ENCODE measurements around the gene UGGT1.

DNA sequence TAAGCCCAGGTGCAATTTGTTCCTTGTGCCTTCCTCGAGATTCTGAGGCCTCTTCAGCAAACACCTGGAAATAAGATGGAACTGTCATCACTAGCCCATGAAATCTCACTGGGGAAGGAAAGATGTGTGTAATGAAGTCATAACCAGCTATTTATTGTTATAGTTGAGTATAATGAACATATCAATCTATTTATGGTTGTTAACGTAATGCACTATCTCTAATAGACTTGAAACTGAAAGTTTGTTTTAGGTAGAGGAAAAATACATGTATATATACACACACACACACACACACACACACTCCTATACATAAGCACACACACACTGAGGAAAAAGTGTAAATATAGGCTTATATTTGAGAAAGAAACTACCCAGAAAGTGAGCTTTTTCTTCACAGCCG lies 62.8 kb downstream of the UGGT1 start:
- TF ChIP-seq, protein P1, sequence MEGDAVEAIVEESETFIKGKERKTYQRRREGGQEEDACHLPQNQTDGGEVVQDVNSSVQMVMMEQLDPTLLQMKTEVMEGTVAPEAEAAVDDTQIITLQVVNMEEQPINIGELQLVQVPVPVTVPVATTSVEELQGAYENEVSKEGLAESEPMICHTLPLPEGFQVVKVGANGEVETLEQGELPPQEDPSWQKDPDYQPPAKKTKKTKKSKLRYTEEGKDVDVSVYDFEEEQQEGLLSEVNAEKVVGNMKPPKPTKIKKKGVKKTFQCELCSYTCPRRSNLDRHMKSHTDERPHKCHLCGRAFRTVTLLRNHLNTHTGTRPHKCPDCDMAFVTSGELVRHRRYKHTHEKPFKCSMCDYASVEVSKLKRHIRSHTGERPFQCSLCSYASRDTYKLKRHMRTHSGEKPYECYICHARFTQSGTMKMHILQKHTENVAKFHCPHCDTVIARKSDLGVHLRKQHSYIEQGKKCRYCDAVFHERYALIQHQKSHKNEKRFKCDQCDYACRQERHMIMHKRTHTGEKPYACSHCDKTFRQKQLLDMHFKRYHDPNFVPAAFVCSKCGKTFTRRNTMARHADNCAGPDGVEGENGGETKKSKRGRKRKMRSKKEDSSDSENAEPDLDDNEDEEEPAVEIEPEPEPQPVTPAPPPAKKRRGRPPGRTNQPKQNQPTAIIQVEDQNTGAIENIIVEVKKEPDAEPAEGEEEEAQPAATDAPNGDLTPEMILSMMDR (IDR thresholded peaks at IDR 0.05; ENCODE audit: extremely low read depth in 1 of 2, insufficient read depth in 1 of 2, low read depth in 1 of 2, low read length in 2 of 2): no peak
- TF ChIP-seq MYC (IDR thresholded peaks at IDR 0.05; ENCODE audit: low read depth, low read length): no peak
- TF ChIP-seq POLR2AphosphoS5 (IDR thresholded peaks at IDR 0.05; ENCODE audit: insufficient read depth, low read depth, low read length): no peak
- no peak for TF ChIP-seq EZH2 (IDR thresholded peaks at IDR 0.05; ENCODE audit: borderline replicate concordance, low read depth, low read length, severe bottlenecking)

Data from endothelial cell of umbilical vein (primary cell).